ENCODE results near the gene SLCO2A1.

DNA sequence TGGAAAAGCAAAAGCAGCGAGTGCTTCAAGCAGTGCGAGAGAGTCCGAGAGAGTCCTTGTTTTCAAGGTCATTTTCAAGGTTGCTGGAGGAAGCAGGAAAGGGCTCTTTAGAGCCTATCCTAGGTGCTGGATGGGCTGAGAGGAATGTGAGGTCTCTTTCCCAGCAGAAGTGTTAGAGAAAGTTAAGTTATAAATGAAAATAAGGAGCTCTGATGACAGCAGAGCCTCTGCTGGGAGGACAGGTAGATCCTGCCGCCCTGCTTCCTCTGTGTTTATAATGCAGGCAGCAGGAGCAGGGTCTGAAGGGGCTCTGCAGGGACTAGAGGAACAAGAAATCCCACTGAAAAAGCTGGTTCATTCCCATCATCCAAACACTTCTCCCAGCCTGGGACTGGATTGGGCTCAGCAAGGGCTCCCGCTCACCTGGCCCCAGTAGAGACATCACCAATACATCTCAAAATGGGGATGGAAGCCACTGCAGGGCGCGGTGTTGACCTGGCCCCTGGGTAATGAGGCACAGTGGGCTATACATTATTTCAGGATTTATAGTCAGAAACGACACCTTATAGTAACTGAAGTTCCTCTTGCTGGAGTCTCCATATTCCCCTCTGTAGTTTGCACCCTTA is 92.6 kb downstream of the SLCO2A1 start:
- TF ChIP-seq, protein P1, sequence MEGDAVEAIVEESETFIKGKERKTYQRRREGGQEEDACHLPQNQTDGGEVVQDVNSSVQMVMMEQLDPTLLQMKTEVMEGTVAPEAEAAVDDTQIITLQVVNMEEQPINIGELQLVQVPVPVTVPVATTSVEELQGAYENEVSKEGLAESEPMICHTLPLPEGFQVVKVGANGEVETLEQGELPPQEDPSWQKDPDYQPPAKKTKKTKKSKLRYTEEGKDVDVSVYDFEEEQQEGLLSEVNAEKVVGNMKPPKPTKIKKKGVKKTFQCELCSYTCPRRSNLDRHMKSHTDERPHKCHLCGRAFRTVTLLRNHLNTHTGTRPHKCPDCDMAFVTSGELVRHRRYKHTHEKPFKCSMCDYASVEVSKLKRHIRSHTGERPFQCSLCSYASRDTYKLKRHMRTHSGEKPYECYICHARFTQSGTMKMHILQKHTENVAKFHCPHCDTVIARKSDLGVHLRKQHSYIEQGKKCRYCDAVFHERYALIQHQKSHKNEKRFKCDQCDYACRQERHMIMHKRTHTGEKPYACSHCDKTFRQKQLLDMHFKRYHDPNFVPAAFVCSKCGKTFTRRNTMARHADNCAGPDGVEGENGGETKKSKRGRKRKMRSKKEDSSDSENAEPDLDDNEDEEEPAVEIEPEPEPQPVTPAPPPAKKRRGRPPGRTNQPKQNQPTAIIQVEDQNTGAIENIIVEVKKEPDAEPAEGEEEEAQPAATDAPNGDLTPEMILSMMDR (IDR thresholded peaks at IDR 0.05) = no peak
- TF ChIP-seq POLR2A (IDR thresholded peaks at IDR 0.05) = no peak

Measured in testis (tissue), 2 donors.